H1 (cell line): ENCODE measurements around the gene SUOX. TPM values are rescaled to one million over a fixed set of nuclear protein-coding genes. Genes with fewer than 3 reads are reported as not detected.
A peak's percentile ranks its signal among the peaks of the same experiment; 100 is the strongest.

Experiments used
- CTCF ChIA-PET: fragments of 300-600 bp; sonication (Branson Sonifier 250); formaldehyde crosslinking; loops from one replicate; lab custom pipeline; 2021; ENCODE audit not compliant: partially characterized antibody; lab: Charles Lee
- POLR2A ChIA-PET: fragments of 300-600 bp; sonication (Branson Sonifier 250); formaldehyde crosslinking; loops from one replicate; lab custom pipeline; 2021; ENCODE audit warnings: inconsistent platforms; ENCODE audit not compliant: partially characterized antibody; lab: Charles Lee
- DNase-seq, 2 experiments: peaks; one replicate each; pipeline versions ENCODE4 v3.0.0 to v3.0.0-alpha.2; 2010 to 2022; ENCODE audit warnings: low spot score in 2 of 2, low read depth in 1 of 2, mixed read lengths in 1 of 2
- FAIRE-seq: peaks from 2 replicates; lab custom pipeline; 2011; peaks lifted over from hg19 to GRCh38; lab: Jason Lieb, UNC
- H2AFZ ChIP-seq: 2 replicates; pipeline ENCODE4 v1.8.1; 2012; ENCODE audit warnings: low read length, inconsistent platforms
- H2AK5ac ChIP-seq: 2 replicates; pipeline ENCODE4 v1.6.1; 2013; ENCODE audit warnings: low read depth, low read length
- H2BK120ac ChIP-seq: replicated peaks from 2 replicates; pipeline ENCODE3; 2013; ENCODE audit warnings: low read depth, low read length, inconsistent platforms
- H2BK12ac ChIP-seq: 2 replicates; pipeline ENCODE4 v1.6.1; 2013; ENCODE audit warnings: low read depth, low read length
- H2BK15ac ChIP-seq: 2 replicates; pipeline ENCODE4 v1.6.1; 2013; ENCODE audit warnings: low read length
- H2BK20ac ChIP-seq: 2 replicates; pipeline ENCODE4 v1.6.1; 2013; ENCODE audit warnings: low read length
- H2BK5ac ChIP-seq: 2 replicates; pipeline ENCODE4 v1.6.1; 2013; ENCODE audit warnings: low read depth, low read length
- H3K14ac ChIP-seq: 2 replicates; pipeline ENCODE4 v1.6.1; 2013; ENCODE audit warnings: inconsistent platforms; ENCODE audit not compliant: insufficient read length
- H3K18ac ChIP-seq: 2 replicates; pipeline ENCODE4 v1.6.1; 2013; ENCODE audit warnings: low read length; ENCODE audit errors: extremely low read depth
- H3K23ac ChIP-seq: 2 replicates; pipeline ENCODE4 v1.6.1; 2013; ENCODE audit warnings: inconsistent platforms; ENCODE audit not compliant: insufficient read length
- H3K23me2 ChIP-seq: 2 replicates; pipeline ENCODE4 v1.6.1; 2013; ENCODE audit warnings: low read depth, low read length
- H3K27ac ChIP-seq: 2 replicates; pipeline ENCODE4 v1.6.1; 2011; ENCODE audit warnings: low read depth, low read length, inconsistent platforms
- H3K27me3 ChIP-seq, 4 experiments: replicated peaks in 1 of 4; 1 replicate in 1 of 4; 2 replicates in 3 of 4; pipeline versions ENCODE4 v1.6.1 to v1.8.1; 2011 to 2013; ENCODE audit warnings: low read length in 3 of 4, mild to moderate bottlenecking in 3 of 4, inconsistent platforms in 2 of 4, mixed read lengths in 2 of 4, moderate library complexity in 1 of 4; ENCODE audit not compliant: control insufficient read depth in 3 of 4, insufficient read depth in 3 of 4; ENCODE audit errors: extremely low read depth in 1 of 4
- H3K36me3 ChIP-seq, 4 experiments: 2 replicates each; pipeline versions ENCODE4 v1.6.1 to v1.8.1; 2011 to 2013; ENCODE audit warnings: mild to moderate bottlenecking in 4 of 4, low read length in 3 of 4, moderate library complexity in 2 of 4, control low read depth in 1 of 4, inconsistent platforms in 1 of 4; ENCODE audit not compliant: insufficient read depth in 4 of 4, control insufficient read depth in 2 of 4
- H3K4ac ChIP-seq: replicated peaks from 2 replicates; pipeline ENCODE3; 2013; ENCODE audit warnings: low read length, low read depth, mixed read lengths, inconsistent platforms; ENCODE audit not compliant: insufficient read length
- H3K4me1 ChIP-seq, 4 experiments: replicated peaks in 1 of 4; 1 replicate in 1 of 4; 2 replicates in 3 of 4; pipeline versions ENCODE4 v1.6.1 to v1.8.1; 2011 to 2013; ENCODE audit warnings: low read length in 3 of 4, inconsistent platforms in 2 of 4, mixed read lengths in 1 of 4; ENCODE audit not compliant: insufficient read depth in 4 of 4, control insufficient read depth in 3 of 4
- H3K4me2 ChIP-seq, 2 experiments: 2 replicates each; pipeline versions ENCODE4 v1.6.1 to v1.8.1; 2011 to 2013; ENCODE audit warnings: low read depth in 2 of 2, low read length in 2 of 2, control low read depth in 1 of 2, inconsistent platforms in 1 of 2, mild to moderate bottlenecking in 1 of 2; ENCODE audit not compliant: insufficient read depth in 1 of 2
- H3K4me3 ChIP-seq, 4 experiments: fragments of 200-600, 300-600 bp in 1 of 4; sonication (generic), shearing (Covaris generic), sonication (Bioruptor Twin) in 1 of 4; 2 replicates each; pipeline versions ENCODE4 v1.5.1 to v1.8.1; 2011 to 2016; ENCODE audit warnings: low read length in 4 of 4, low read depth in 3 of 4, control low read depth in 2 of 4, inconsistent platforms in 2 of 4, mild to moderate bottlenecking in 2 of 4, mixed read lengths in 1 of 4, moderate library complexity in 1 of 4; ENCODE audit not compliant: insufficient read depth in 2 of 4; ENCODE audit errors: extremely low read depth in 1 of 4
- H3K56ac ChIP-seq: replicated peaks from 2 replicates; pipeline ENCODE3; 2013; ENCODE audit warnings: low read depth, mild to moderate bottlenecking, mixed read lengths, low read length, inconsistent platforms; ENCODE audit not compliant: insufficient read length
- H3K79me1 ChIP-seq: 2 replicates; pipeline ENCODE4 v1.6.1; 2013; ENCODE audit warnings: low read depth, low read length, control low read depth
- H3K79me2 ChIP-seq, 2 experiments: 2 replicates each; pipeline versions ENCODE4 v1.6.1 to v1.8.1; 2012 to 2013; ENCODE audit warnings: low read length in 2 of 2, mild to moderate bottlenecking in 2 of 2, inconsistent platforms in 1 of 2; ENCODE audit not compliant: insufficient read depth in 2 of 2, control insufficient read depth in 1 of 2
- H3K9ac ChIP-seq, 4 experiments: replicated peaks in 1 of 4; 1 replicate in 1 of 4; 2 replicates in 3 of 4; pipeline versions ENCODE4 v1.6.1 to v1.8.1; 2011 to 2013; ENCODE audit warnings: low read depth in 3 of 4, low read length in 3 of 4, control low read depth in 2 of 4, mild to moderate bottlenecking in 2 of 4, moderate library complexity in 2 of 4, inconsistent platforms in 1 of 4; ENCODE audit errors: extremely low read depth in 1 of 4
- H3K9me3 ChIP-seq, 2 experiments: 2 replicates each; pipeline versions ENCODE4 v1.6.1 to v1.8.1; 2012 to 2013; ENCODE audit warnings: mild to moderate bottlenecking in 2 of 2, moderate library complexity in 2 of 2, control low read depth in 1 of 2, inconsistent platforms in 1 of 2, low read depth in 1 of 2, low read length in 1 of 2, mixed read lengths in 1 of 2; ENCODE audit not compliant: insufficient read depth in 2 of 2
- H4K20me1 ChIP-seq, 2 experiments: replicated peaks in 1 of 2; 2 replicates each; pipeline versions ENCODE3 to v1.8.1; 2011 to 2013; ENCODE audit warnings: inconsistent platforms in 2 of 2, low read length in 2 of 2, mild to moderate bottlenecking in 1 of 2; ENCODE audit not compliant: insufficient read depth in 2 of 2, control insufficient read depth in 1 of 2
- H4K5ac ChIP-seq: 2 replicates; pipeline ENCODE4 v1.6.1; 2013; ENCODE audit warnings: low read length, low read depth, mixed read lengths, inconsistent platforms; ENCODE audit not compliant: insufficient read length
- H4K8ac ChIP-seq: 2 replicates; pipeline ENCODE4 v1.8.0; 2013; ENCODE audit warnings: mild to moderate bottlenecking, moderate library complexity, low read length, inconsistent platforms; ENCODE audit not compliant: insufficient read depth; ENCODE audit errors: extremely low read depth
- H4K91ac ChIP-seq: replicated peaks from 2 replicates; pipeline ENCODE3; 2013; ENCODE audit warnings: low read length, mixed read lengths, inconsistent platforms; ENCODE audit not compliant: insufficient read length
- EP300 ChIP-seq, 2 experiments: IDR thresholded peaks; 1 replicate in 1 of 2; 2 replicates in 1 of 2; pipeline ENCODE4 v1.6.1; 2011 to 2012; ENCODE audit warnings: low read depth in 2 of 2, low read length in 2 of 2, mild to moderate bottlenecking in 2 of 2, borderline replicate concordance in 1 of 2, inconsistent platforms in 1 of 2, moderate library complexity in 1 of 2
- GABPA ChIP-seq: IDR thresholded peaks from 2 replicates; pipeline ENCODE4 v1.6.1; 2011; ENCODE audit warnings: mild to moderate bottlenecking, low read length, moderate library complexity, borderline replicate concordance; ENCODE audit not compliant: insufficient read depth
- KDM4A ChIP-seq: IDR thresholded peaks from one replicate; pipeline ENCODE4 v1.7.1; 2012; ENCODE audit warnings: low read depth, mild to moderate bottlenecking, moderate library complexity, low read length, inconsistent platforms; ENCODE audit not compliant: severe bottlenecking
- POLR2AphosphoS5 ChIP-seq: IDR thresholded peaks from 2 replicates; pipeline ENCODE4 v1.6.1; 2011; ENCODE audit warnings: low read depth, low read length
- TAF7 ChIP-seq: optimal IDR thresholded peaks from 2 replicates; pipeline ENCODE3; 2011; ENCODE audit warnings: low read depth, mild to moderate bottlenecking, inconsistent platforms, low read length, moderate library complexity, borderline replicate concordance
- WGBS, 2 experiments: shearing (Covaris generic) in 1 of 2; methylation state at CpG; one replicate each; pipeline versions ENCODE4 v1.1.6 to v1.1.7; 2013 to 2015; ENCODE audit warnings: low lambda C conversion rate in 2 of 2, mixed read lengths in 2 of 2, inconsistent platforms in 1 of 2, low coverage in 1 of 2, missing lambda C conversion rate in 1 of 2; ENCODE audit not compliant: insufficient replicate concordance in 2 of 2, insufficient coverage in 1 of 2, insufficient read length in 1 of 2; ENCODE audit errors: extremely low coverage in 1 of 2, missing lambda C conversion rate in 1 of 2; 5-methylcytosine and 5-hydroxymethylcytosine counted together
- polyA plus RNA-seq, 7 experiments: library from polyadenylated mRNA; depleted of rRNA in 3 of 7; stranded (reverse) in 5 of 7; unstranded in 2 of 7; fragments of >200 nt in 5 of 7; fragments of 200-250 nt in 2 of 7; gene quantifications; 1 replicate in 5 of 7; 2 replicates in 1 of 7; 4 replicates in 1 of 7; pipeline versions ENCODE4 v1.2.1 to v1.2.3, GENCODE V29; 2011 to 2013; ENCODE audit warnings: missing spikeins in 2 of 7, mixed read lengths in 2 of 7
- total RNA-seq: library from RNA; stranded (reverse); fragmentation: NEBNext Ultra II Directional; extraction: Animal tissue kit (Norgen Biotek cat#: 25700); gene quantifications from 2 replicates; pipeline ENCODE4 v1.2.1, GENCODE V29; 2021
- TF ChIP-seq, protein P1 (sequence below): IDR thresholded peaks from 2 replicates; pipeline ENCODE4 v1.6.1; 2012; ENCODE audit warnings: inconsistent platforms
- TF ChIP-seq, protein P2 (sequence below): IDR thresholded peaks from 2 replicates; pipeline ENCODE4 v1.6.1; 2012; ENCODE audit warnings: low read length, inconsistent platforms

The SUOX gene
- total and polyA plus RNA-seq, 2 of the 8 experiments (the other 6 are each of a cell fraction or from before 2014, with no cell fraction given), result 22.5 to 31.3 TPM

DNA sequence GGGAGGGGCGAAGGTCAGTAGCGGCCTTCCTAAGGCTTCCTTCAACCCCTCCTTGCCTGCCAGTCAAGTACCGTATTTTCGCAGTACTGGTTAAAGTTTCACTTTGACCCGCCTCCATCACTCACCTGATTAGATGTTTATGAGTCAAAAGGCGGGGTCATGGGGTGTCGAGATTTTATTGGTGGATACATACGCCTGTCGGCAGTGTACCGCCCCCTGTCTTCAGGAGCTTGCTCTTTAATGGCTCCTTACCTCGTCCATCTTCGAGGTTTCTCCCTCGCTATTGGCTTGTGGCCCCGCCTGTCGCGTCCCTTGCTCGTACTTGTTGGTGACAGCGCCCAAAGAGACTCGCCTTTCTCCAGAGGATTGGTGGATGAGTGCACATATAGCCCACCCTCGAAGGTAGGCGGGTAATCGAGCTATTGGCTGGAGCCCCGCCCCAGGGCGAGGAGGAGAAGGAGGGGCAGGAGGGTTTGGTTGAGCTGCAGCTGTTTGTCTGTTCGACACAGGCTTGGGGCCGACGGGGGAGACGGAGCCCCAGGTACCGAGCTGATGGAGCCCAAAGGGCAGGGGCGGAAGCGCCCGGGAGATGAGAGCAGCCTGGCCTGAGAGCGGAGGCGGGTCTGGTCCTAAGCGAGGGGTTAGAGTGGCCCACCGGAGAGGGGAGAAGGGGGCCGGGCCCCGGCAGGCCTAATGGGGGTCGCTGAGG, 23.3 kb upstream of the SUOX start, which contains the start of gene RAB5B:
RAB5B (plus strand) TSS at position 480 of the 709 bp plus-strand sequence. CDS start 12,883 bp downstream, outside the sequence.
- Histone ChIP-seq H3K4me2 (peak within 1 kb of the TSS; percentile 90 to 96), H3K4me3 (peak within 1 kb of the TSS; percentile 65 to 93 (median 88)), H2AFZ (no peak within 1 kb of the TSS), H3K79me1 (peaks cover 2% of the 10 kb centered on the region; the same call in 1 of the 2 replicates), H3K18ac (peak within 1 kb of the TSS; percentile 62; the same call in 1 of the 2 replicates), H3K27me3 (no peaks in the 10 kb centered on the region), H3K79me2 (peaks cover 0 to 33% of the 10 kb centered on the region in 2 experiments; a peak in 3 of 4 replicates), H4K8ac (peak within 1 kb of the TSS; percentile 36; the same call in 1 of the 2 replicates), H3K4me1 (peaks cover 0 to 4% (median 1%) of the 10 kb centered on the region in 4 experiments; a peak in 4 of 7 replicates), H3K4ac (peak within 1 kb of the TSS; percentile 97), H2BK120ac (no peak within 1 kb of the TSS), H4K5ac (peak within 1 kb of the TSS; percentile 63), H2BK20ac (no peak within 1 kb of the TSS), H3K9ac (peak within 1 kb of the TSS; percentile 64 to 75 (median 72)), H3K56ac (peak within 1 kb of the TSS; percentile 79), H3K14ac (no peak within 1 kb of the TSS), H2AK5ac (peak within 1 kb of the TSS; percentile 79; the same call in 1 of the 2 replicates), H3K23ac (no peak within 1 kb of the TSS), H2BK5ac (peak within 1 kb of the TSS; percentile 53; the same call in 1 of the 2 replicates), H4K91ac (peak within 1 kb of the TSS; percentile 88), H3K9me3 (no peaks in the 10 kb centered on the region), H2BK15ac (peak within 1 kb of the TSS; percentile 74; the same call in 1 of the 2 replicates), H3K27ac (peak within 1 kb of the TSS; percentile 12; the same call in 1 of the 2 replicates), H4K20me1 (peaks cover 0 to 3% of the 10 kb centered on the region in 2 experiments), H3K23me2 (peaks cover 6% of the 10 kb centered on the region), H3K36me3 (peaks cover 2 to 21% (median 13%) of the 10 kb centered on the region in 4 experiments; a peak in 5 of 8 replicates), H2BK12ac (peak within 1 kb of the TSS; percentile 63)
- WGBS, 2 experiments, result 2% methylated on average over 39 of the region's 39 CpGs; no CpG with 5 or more reads in 1 of the 2 experiments
- peak; percentile 94 to 100 for DNase-seq
- ChIA-PET CTCF (interaction anchor here (1.2 to 2.6 kb wide), 7 partner anchors 10 to 235 kb away, joined by 3 to 14 read pairs (median 6); partner anchors contain the start of genes ORMDL2 and SARNP), POLR2A (interaction anchor here (0.7 to 2.7 kb wide), 29 partner anchors 8 to 286 kb away, joined by 3 to 16 read pairs (median 4); partner anchors contain the start of genes DGKA, DNAJC14, ERBB3 and IKZF4)
- peak; percentile 98 for FAIRE-seq
- TF ChIP-seq, protein P1, sequence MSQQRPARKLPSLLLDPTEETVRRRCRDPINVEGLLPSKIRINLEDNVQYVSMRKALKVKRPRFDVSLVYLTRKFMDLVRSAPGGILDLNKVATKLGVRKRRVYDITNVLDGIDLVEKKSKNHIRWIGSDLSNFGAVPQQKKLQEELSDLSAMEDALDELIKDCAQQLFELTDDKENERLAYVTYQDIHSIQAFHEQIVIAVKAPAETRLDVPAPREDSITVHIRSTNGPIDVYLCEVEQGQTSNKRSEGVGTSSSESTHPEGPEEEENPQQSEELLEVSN, result peak; percentile 41; the same call in 1 of the 2 replicates
- TF ChIP-seq, protein P2, sequence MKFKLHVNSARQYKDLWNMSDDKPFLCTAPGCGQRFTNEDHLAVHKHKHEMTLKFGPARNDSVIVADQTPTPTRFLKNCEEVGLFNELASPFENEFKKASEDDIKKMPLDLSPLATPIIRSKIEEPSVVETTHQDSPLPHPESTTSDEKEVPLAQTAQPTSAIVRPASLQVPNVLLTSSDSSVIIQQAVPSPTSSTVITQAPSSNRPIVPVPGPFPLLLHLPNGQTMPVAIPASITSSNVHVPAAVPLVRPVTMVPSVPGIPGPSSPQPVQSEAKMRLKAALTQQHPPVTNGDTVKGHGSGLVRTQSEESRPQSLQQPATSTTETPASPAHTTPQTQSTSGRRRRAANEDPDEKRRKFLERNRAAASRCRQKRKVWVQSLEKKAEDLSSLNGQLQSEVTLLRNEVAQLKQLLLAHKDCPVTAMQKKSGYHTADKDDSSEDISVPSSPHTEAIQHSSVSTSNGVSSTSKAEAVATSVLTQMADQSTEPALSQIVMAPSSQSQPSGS, result peak; percentile 64
- peak; percentile 89 for TF ChIP-seq POLR2AphosphoS5
- TF ChIP-seq KDM4A, result peak; percentile 82
- peak; percentile 96 for TF ChIP-seq TAF7
- peak; percentile 64; the same call in 1 of the 2 replicates for TF ChIP-seq GABPA
- no peak for TF ChIP-seq EP300 (IDR thresholded peaks at IDR 0.05; ENCODE audit: borderline replicate concordance in 1 of 2, low read depth in 2 of 2, low read length in 2 of 2)
